NCI-H2081 (cell line): ENCODE results near the gene MYB.
A peak's percentile ranks its signal among the peaks of the same experiment; 100 is the strongest.
"Not testable (repeated sequence)": the region's sequence is repeated elsewhere in the genome, so short reads cannot be mapped to it uniquely, and the experiment has no call there.

ENCODE experiments used
- DNase-seq, 2 experiments: peaks; one replicate each; lab custom pipeline; 2025; lab: John Stamatoyannopoulos, UW

The MYB gene

DNA sequence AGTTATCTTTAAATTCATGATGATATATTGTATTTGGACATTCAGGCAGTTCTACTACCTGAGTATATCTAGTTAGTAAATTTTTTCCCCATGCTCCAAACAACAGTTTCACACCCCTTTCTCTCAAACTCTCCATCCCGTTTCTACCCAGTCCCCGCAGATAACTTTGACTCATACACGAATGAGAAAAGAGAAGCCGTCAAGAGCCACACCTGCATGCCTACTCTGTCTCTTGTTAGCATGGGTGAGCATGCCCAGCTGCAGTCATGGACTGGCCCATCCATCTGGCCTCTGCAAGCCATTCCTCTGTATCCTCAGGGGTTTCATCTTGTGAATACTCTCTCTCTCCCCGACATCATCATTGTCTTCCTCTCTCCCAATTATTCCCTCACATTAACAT is 41.5 kb downstream of the MYB start:
- DNase-seq, result no peak

GRCh38 chr6:135224037-135224647 is 43.0 kb downstream of the MYB start:
- no peak for DNase-seq

GRCh38 chr6:135225911-135226310 is 44.8 kb downstream of the MYB start:
- no peak for DNase-seq

- DNase-seq, result no peak
Observed at GRCh38 chr6:135226537-135226936, 45.4 kb downstream of the MYB start.

DNA sequence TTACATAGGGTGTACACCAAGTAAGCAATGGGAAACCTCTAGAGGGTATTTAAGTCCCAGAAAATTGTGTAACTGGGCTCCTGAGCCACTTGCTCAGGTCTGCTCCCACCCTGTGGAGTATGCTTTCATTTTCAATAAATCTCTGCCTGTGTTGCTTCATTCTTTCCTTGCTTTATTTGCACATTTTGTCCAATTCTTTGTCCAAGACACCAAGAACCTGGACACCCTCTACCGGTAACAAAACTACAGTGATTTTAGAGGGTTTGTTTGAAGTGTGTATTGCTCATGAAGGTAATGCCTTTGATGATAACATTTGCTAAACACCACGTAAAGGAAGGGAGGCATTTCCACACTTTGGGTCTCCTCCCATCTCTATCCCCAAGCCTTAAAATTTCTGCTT is 46.2 kb downstream of the MYB start:
- DNase-seq, result no peak

GRCh38 chr6:135227758-135228157 is 46.6 kb downstream of the MYB start:
- no peak for DNase-seq

GRCh38 chr6:135228486-135228885 is 47.4 kb downstream of the MYB start:
- no peak for DNase-seq

GRCh38 chr6:135229996-135230395 is 48.9 kb downstream of the MYB start:
- DNase-seq, result no peak

GRCh38 chr6:135230711-135231468 is 49.8 kb downstream of the MYB start:
- no peak for DNase-seq

GRCh38 chr6:135231469-135231844 is 50.3 kb downstream of the MYB start:
- no peak for DNase-seq

DNA sequence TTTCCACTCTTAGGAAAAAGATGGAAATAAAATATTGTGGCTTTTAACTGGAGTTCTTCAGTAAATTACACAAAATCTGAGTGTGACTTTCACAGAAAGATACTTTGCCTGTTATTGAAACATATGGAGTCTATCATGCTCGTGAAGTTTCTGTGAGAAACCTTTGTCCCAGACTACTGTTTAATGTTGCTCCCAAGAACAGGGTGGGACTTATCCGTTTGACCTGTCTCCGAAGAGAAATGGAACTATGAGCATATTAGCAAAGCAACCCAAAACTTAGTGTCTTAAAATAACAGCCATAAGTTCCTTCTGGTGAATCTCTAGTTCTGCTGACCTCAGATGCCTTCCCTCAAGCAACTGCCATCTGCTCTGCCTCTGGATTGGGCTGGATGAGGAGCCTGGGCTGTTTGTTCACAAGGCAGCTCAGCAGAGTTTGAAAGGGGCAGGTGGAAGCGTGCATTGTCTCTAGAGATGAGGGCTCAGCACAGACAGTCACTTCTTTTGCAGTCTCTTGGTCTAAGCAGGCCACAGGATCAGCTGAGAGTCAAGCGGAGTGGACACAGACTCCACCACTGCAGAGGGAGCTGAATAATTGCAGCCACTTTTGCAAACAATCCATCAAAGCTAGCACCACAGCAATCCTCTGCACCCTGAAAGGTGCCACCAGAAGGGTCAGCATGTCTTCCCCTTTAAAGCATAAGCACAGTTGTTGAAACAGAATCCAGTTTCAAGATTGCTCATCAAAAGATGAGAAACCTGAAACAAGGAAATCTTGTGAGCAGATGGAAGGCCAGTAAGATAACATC is 52.8 kb downstream of the MYB start:
- DNase-seq, result no peak

DNA sequence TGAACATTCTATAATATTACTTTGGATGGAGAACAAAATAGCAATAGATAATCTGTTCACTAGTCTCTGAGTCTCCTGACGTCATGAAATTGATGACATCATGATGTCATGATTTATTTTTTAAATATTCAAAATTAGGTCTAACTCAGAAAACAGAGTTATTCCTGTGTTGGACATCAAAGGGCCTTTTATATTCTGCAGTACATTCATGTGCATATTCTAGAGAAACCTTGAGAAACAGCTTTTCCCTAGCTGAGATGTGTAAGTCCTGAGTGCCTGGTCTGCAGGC is 53.3 kb downstream of the MYB start:
- DNase-seq, result no peak

DNA sequence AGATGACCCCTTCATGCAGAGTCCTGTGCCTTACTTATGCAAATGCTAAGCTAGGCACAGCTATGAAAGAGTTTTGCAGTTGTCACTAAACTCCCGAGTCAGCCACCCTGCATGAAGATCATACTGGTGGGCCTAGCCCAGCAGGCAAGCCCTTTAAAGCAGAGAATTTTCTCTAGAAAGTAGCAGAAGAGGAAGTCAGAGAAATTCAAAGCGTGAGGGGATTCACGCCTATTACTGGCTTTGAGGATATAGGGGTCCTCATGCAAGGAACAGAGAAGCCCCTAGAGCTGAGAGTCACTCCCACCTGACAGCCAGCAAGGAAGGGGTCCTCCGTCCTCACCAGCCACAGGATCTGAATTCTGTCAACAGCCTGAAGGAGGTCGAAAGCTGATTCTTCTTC is 54.6 kb downstream of the MYB start:
- no peak for DNase-seq

- DNase-seq, result no peak
Observed at GRCh38 chr6:135236319-135236718, 55.2 kb downstream of the MYB start.

DNA sequence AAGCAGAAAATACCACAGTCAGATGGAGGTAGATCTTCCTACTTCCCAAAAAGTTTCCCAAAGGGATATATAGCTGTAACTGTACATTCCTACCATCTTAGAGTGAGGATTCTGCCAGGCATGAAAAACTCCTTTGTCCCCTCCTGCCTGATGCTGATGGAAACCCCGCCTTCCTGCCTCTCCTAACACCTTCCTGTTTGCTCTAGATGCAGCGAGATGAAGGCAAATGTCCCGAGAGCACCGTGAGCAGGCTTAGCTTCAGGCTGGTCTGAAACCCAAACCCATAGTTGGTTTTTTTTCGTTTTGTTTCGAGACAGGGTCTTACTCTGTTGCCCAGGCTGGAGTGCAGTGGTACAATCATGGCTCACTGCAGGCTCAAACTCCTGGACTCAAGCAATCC is 55.6 kb downstream of the MYB start:
- DNase-seq, result no peak

DNA sequence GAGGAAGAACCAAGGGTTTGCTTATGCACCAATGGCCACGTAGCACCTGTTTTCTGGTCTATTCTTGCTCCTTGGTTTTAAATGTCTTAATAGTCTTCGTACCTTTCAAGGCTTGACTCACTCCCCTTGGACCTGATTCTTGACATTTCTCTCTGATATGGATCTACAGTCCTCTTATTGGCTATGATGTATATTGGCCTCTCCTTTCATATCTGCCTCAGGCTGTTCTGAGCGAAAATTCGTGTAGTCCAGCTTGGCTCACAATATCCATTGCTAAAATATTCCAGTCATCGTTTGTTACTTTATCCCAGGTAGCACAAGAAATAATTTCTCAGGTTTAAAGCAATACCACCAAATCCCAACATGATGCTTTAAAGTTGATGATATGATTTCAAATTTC is 59.6 kb downstream of the MYB start:
- no peak for DNase-seq

DNA sequence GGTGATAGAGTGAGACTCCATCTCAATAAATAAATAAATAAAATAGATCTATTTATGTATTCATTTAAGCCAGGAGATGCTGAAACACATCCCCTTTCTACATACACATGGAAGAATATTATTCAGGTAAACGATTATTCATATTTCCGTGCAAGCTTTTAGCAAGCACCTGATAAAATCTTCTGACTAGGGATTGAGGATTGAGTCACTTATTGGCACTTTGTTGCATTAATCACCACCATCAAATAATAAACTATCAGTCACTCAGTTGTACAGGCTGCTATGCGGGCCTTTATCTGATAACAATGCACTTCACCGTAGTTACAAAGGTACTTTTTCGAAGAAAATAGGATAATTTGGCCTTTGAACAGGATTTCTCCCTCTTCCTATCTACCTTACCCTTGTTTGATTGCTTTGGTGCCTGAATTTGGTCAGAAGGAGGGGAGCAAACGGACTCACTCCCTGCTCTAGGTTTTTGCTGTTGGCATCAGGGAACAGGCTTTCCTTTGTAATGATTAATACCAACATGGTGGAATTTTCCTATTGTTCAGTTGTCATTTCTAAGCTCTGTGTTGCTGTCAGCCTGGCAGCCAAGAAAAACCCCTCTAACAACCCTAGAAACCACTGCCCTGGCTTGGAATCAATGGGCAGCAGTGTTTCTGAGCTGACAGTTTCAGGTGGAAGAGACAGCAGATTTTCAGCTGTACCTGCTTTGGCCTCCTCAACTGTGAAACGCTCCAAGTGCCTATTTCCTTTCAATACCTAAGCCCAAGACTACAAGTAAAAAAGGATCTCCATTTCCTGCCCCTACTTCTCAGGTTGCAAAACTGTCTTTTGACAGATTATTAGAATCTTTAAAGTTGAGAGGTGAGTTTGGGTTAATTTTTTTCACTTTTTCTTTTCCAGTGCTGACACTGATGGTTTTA is 63.0 kb downstream of the MYB start:
- DNase-seq, result no peak

DNA sequence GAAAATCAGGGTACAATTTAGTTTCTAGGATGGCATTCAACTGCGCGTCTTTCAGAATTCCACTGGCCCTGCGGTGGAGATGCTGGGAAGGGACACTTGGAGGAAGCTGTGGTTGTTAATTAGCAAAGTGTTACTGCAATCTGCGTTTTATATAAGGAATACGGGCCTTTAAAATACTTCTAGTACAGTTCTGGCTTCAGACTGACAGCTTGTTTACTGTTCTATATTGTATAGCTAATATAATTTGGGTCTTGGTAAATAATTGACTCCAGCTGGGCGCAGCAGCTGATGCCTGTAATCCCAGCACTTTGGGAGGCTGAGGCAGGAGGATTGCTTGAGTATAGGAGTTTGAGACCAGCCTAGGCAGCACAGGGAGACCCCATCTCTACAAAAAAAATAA is 63.7 kb downstream of the MYB start:
- no peak for DNase-seq

DNA sequence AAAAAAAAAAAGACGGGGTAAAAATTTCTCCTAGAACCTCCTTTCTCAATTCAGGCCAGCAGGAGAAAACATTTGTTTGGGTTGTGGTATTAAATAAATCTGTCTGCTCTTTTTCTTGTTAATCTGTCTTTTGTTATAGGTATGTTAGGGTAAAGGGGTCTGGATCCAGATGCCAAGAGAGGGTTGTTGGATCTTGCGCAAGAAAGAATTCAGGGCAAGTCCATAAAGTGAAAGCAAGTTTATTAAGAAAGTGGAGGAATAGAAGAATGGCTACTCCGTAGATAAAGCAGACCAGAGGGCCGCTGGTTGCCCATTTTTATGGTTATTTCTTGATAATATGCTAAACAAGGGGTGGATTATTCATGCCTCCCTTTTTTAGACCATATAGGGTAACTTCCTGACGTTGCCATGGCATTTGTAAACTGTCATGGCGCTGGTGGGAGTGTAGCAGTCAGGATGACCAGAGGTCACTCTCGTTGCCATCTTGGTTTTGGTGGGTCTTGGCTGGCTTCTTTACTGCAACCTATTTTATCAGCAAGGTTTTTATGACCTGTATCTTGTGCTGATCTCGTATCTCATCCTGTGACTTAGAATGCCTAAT is 65.4 kb downstream of the MYB start:
- not testable (repeated sequence) for DNase-seq

DNA sequence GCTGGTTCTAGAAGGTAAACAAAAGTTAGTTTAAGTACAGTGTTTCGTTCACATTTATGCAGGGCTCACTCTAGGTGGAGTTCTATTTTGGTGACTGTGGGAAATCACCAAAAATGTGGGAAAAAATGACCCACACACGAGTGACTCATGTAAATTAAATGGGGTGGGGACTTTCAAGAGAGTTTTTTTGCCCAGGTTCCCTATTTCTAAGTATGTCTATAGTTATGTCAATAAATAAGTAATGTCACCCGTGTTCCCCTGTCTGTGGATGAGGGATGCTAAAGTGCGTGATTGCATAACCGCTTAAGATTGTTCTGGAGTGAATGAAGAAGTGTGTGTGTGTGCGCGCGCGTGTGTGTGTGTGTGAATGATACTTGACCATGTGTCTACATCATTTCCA is 69.1 kb downstream of the MYB start:
- no peak for DNase-seq

GRCh38 chr6:135250751-135251497 is 69.8 kb downstream of the MYB start:
- peak; percentile 21 to 32 for DNase-seq
